ENCODE results near the gene JAG2.

The JAG2 gene

GRCh38 chr14:105154476-105154871 is 14.1 kb downstream of the JAG2 start:
- Histone ChIP-seq H3K4me1 (ENCODE audit: control insufficient read depth in 1 of 2, insufficient read depth in 2 of 2, low read length in 2 of 2) (no peaks in the 10 kb centered on the region), H3K27ac (ENCODE audit: low read depth, low read length) (no peak overlapping the region), H3K9me3 (ENCODE audit: insufficient read depth, low read depth, low read length) (peaks cover 3% of the 10 kb centered on the region), H2BK5ac (ENCODE audit: low read depth, low read length, poor library complexity) (no peak overlapping the region), H3K4me2 (ENCODE audit: low read length) (no peak overlapping the region), H3K4me3 (ENCODE audit: low read depth, low read length) (no peak overlapping the region), H3K79me2 (ENCODE audit: control insufficient read depth, insufficient read depth, low read length, poor library complexity) (no peaks in the 10 kb centered on the region), H2BK120ac (ENCODE audit: insufficient read depth, low read length, poor library complexity) (no peak overlapping the region), H3K9ac (ENCODE audit: low read length) (no peak overlapping the region), H3K14ac (ENCODE audit: low read length) (no peak overlapping the region), H3K36me3 (ENCODE audit: control insufficient read depth in 1 of 2, insufficient read depth in 2 of 2, low read length in 2 of 2) (no peaks in the 10 kb centered on the region), H3K4ac (ENCODE audit: low read depth, low read length) (no peak overlapping the region), H4K12ac (ENCODE audit: low read depth, low read length) (no peak overlapping the region), H3K79me1 (ENCODE audit: low read length) (no peaks in the 10 kb centered on the region), H4K8ac (ENCODE audit: low read depth, low read length) (no peak overlapping the region), H3K18ac (ENCODE audit: low read length) (no peak overlapping the region), H4K91ac (ENCODE audit: low read depth, low read length) (no peak overlapping the region), H2BK12ac (ENCODE audit: low read length) (no peak overlapping the region), H3K23ac (ENCODE audit: low read length) (no peak overlapping the region), H2AK5ac (ENCODE audit: low read length) (no peak overlapping the region), H2AFZ (ENCODE audit: insufficient read depth, low read length, poor library complexity) (no peak overlapping the region), H3K27me3 (ENCODE audit: insufficient read depth, low read length) (no peaks in the 10 kb centered on the region)
- DNase-seq, result no peak
- WGBS (ENCODE audit: extremely low coverage, insufficient coverage, insufficient read length), result no CpG with 5 or more reads among the region's 12 CpGs

- H3K4me2 ChIP-seq (ENCODE audit: low read length), result no peak overlapping the region
- H4K12ac ChIP-seq (ENCODE audit: low read depth, low read length), result no peak overlapping the region
- no peak overlapping the region for H2BK5ac ChIP-seq (ENCODE audit: low read depth, low read length, poor library complexity)
- H3K9ac ChIP-seq (ENCODE audit: low read length), result no peak overlapping the region
- no peaks in the 10 kb centered on the region for H3K79me1 ChIP-seq (ENCODE audit: low read length)
- H3K9me3 ChIP-seq (ENCODE audit: insufficient read depth, low read depth, low read length), result peaks cover 3% of the 10 kb centered on the region
- H2BK12ac ChIP-seq (ENCODE audit: low read length), result no peak overlapping the region
- H3K27ac ChIP-seq (ENCODE audit: low read depth, low read length), result no peak overlapping the region
- no peak overlapping the region for H3K23ac ChIP-seq (ENCODE audit: low read length)
- WGBS (ENCODE audit: extremely low coverage, insufficient coverage, insufficient read length), result no CpG with 5 or more reads among the region's 26 CpGs
- H2AK5ac ChIP-seq (ENCODE audit: low read length), result no peak overlapping the region
- H2BK120ac ChIP-seq (ENCODE audit: insufficient read depth, low read length, poor library complexity), result no peak overlapping the region
- no peak overlapping the region for H4K91ac ChIP-seq (ENCODE audit: low read depth, low read length)
- H3K14ac ChIP-seq (ENCODE audit: low read length), result no peak overlapping the region
- H3K79me2 ChIP-seq (ENCODE audit: control insufficient read depth, insufficient read depth, low read length, poor library complexity), result no peaks in the 10 kb centered on the region
- no peak overlapping the region for H3K4me3 ChIP-seq (ENCODE audit: low read depth, low read length)
- DNase-seq, result no peak
- H2AFZ ChIP-seq (ENCODE audit: insufficient read depth, low read length, poor library complexity), result no peak overlapping the region
- no peaks in the 10 kb centered on the region for H3K36me3 ChIP-seq (ENCODE audit: control insufficient read depth in 1 of 2, insufficient read depth in 2 of 2, low read length in 2 of 2)
- H3K4ac ChIP-seq (ENCODE audit: low read depth, low read length), result no peak overlapping the region
- H4K8ac ChIP-seq (ENCODE audit: low read depth, low read length), result no peak overlapping the region
- H3K27me3 ChIP-seq (ENCODE audit: insufficient read depth, low read length), result no peaks in the 10 kb centered on the region
- no peaks in the 10 kb centered on the region for H3K4me1 ChIP-seq (ENCODE audit: control insufficient read depth in 1 of 2, insufficient read depth in 2 of 2, low read length in 2 of 2)
- H3K18ac ChIP-seq (ENCODE audit: low read length), result no peak overlapping the region
Measured at GRCh38 chr14:105153739-105154475, 14.7 kb downstream of the JAG2 start.

- H3K27ac ChIP-seq (ENCODE audit: low read depth, low read length), result no peak overlapping the region
- no peak overlapping the region for H3K9ac ChIP-seq (ENCODE audit: low read length)
- H3K79me1 ChIP-seq (ENCODE audit: low read length), result no peaks in the 10 kb centered on the region
- H4K12ac ChIP-seq (ENCODE audit: low read depth, low read length), result no peak overlapping the region
- no peaks in the 10 kb centered on the region for H3K79me2 ChIP-seq (ENCODE audit: control insufficient read depth, insufficient read depth, low read length, poor library complexity)
- H2AK5ac ChIP-seq (ENCODE audit: low read length), result no peak overlapping the region
- H4K8ac ChIP-seq (ENCODE audit: low read depth, low read length), result no peak overlapping the region
- H2BK5ac ChIP-seq (ENCODE audit: low read depth, low read length, poor library complexity), result no peak overlapping the region
- no peaks in the 10 kb centered on the region for H3K4me1 ChIP-seq (ENCODE audit: control insufficient read depth in 1 of 2, insufficient read depth in 2 of 2, low read length in 2 of 2)
- H3K9me3 ChIP-seq (ENCODE audit: insufficient read depth, low read depth, low read length), result peaks cover 4% of the 10 kb centered on the region
- H3K36me3 ChIP-seq (ENCODE audit: control insufficient read depth in 1 of 2, insufficient read depth in 2 of 2, low read length in 2 of 2), result no peaks in the 10 kb centered on the region
- no peak overlapping the region for H3K23ac ChIP-seq (ENCODE audit: low read length)
- H3K14ac ChIP-seq (ENCODE audit: low read length), result no peak overlapping the region
- no peak overlapping the region for H3K4me2 ChIP-seq (ENCODE audit: low read length)
- no peak overlapping the region for H3K18ac ChIP-seq (ENCODE audit: low read length)
- H4K91ac ChIP-seq (ENCODE audit: low read depth, low read length), result no peak overlapping the region
- H2BK12ac ChIP-seq (ENCODE audit: low read length), result no peak overlapping the region
- no peaks in the 10 kb centered on the region for H3K27me3 ChIP-seq (ENCODE audit: insufficient read depth, low read length)
- no CpG with 5 or more reads among the region's 18 CpGs for WGBS (ENCODE audit: extremely low coverage, insufficient coverage, insufficient read length)
- no peak overlapping the region for H3K4me3 ChIP-seq (ENCODE audit: low read depth, low read length)
- no peak for DNase-seq
- no peak overlapping the region for H3K4ac ChIP-seq (ENCODE audit: low read depth, low read length)
- no peak overlapping the region for H2BK120ac ChIP-seq (ENCODE audit: insufficient read depth, low read length, poor library complexity)
- H2AFZ ChIP-seq (ENCODE audit: insufficient read depth, low read length, poor library complexity), result no peak overlapping the region
Measured at GRCh38 chr14:105153331-105153731, 15.2 kb downstream of the JAG2 start.

- Histone ChIP-seq H2BK120ac (ENCODE audit: insufficient read depth, low read length, poor library complexity) (no peak overlapping the region), H3K4me3 (ENCODE audit: low read depth, low read length) (no peak overlapping the region), H3K9ac (ENCODE audit: low read length) (no peak overlapping the region), H3K36me3 (ENCODE audit: control insufficient read depth in 1 of 2, insufficient read depth in 2 of 2, low read length in 2 of 2) (no peaks in the 10 kb centered on the region), H3K23ac (ENCODE audit: low read length) (no peak overlapping the region), H4K12ac (ENCODE audit: low read depth, low read length) (no peak overlapping the region), H4K8ac (ENCODE audit: low read depth, low read length) (no peak overlapping the region), H2BK12ac (ENCODE audit: low read length) (no peak overlapping the region), H3K14ac (ENCODE audit: low read length) (no peak overlapping the region), H3K79me2 (ENCODE audit: control insufficient read depth, insufficient read depth, low read length, poor library complexity) (no peaks in the 10 kb centered on the region), H3K4me2 (ENCODE audit: low read length) (no peak overlapping the region), H3K27me3 (ENCODE audit: insufficient read depth, low read length) (no peaks in the 10 kb centered on the region), H2AK5ac (ENCODE audit: low read length) (no peak overlapping the region), H3K27ac (ENCODE audit: low read depth, low read length) (no peak overlapping the region), H2BK5ac (ENCODE audit: low read depth, low read length, poor library complexity) (no peak overlapping the region), H3K18ac (ENCODE audit: low read length) (no peak overlapping the region), H4K91ac (ENCODE audit: low read depth, low read length) (no peak overlapping the region), H3K4ac (ENCODE audit: low read depth, low read length) (no peak overlapping the region), H3K4me1 (ENCODE audit: control insufficient read depth in 1 of 2, insufficient read depth in 2 of 2, low read length in 2 of 2) (no peaks in the 10 kb centered on the region), H3K9me3 (ENCODE audit: insufficient read depth, low read depth, low read length) (peaks cover 4% of the 10 kb centered on the region), H2AFZ (ENCODE audit: insufficient read depth, low read length, poor library complexity) (no peak overlapping the region), H3K79me1 (ENCODE audit: low read length) (no peaks in the 10 kb centered on the region)
- DNase-seq, result no peak
- WGBS (ENCODE audit: extremely low coverage, insufficient coverage, insufficient read length), result no CpG with 5 or more reads among the region's 14 CpGs
Measured at GRCh38 chr14:105152794-105153241, 15.8 kb downstream of the JAG2 start.

Data from trophoblast cell (in vitro differentiated cells and primary cell).